HPDE6-E6E7 (cell line): ENCODE results near the gene VAPB.

Experiments used
- DNase-seq: peaks from one replicate; pipeline ENCODE4 v3.0.0; 2011; ENCODE audit warnings: missing footprints; ENCODE audit errors: extremely low spot score

VAPB gene

DNA sequence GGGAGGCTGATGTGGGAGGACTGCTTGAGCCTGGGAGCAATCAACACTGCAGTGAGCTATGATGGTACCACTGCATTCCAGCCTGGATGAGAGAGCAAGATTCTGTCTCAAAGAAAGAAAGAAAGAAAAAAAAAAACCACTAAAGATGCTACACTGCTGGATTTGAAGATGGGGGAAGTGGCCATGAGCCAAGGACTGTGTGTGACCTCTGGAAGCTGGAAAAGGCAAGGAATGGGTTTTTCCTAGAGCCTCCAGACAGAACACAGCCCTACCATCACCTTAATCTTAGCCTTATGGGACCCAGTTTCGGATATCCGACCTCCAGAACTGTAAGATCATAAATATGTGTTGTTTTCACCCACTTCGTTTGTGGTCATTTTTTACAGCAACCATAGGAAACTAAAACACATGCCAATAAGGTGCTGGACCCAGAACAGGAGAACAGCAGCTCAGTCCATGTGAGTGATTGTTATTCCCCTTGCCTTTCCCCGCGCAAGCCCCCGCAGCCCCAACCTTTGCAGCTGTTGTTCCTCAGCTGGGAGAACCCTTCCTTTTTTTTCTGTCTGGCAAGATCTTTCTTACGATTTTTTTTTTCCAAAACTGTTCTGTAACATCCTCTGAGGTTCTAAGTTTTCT, 11.1 kb upstream of the VAPB start:
- no peak for DNase-seq

DNA sequence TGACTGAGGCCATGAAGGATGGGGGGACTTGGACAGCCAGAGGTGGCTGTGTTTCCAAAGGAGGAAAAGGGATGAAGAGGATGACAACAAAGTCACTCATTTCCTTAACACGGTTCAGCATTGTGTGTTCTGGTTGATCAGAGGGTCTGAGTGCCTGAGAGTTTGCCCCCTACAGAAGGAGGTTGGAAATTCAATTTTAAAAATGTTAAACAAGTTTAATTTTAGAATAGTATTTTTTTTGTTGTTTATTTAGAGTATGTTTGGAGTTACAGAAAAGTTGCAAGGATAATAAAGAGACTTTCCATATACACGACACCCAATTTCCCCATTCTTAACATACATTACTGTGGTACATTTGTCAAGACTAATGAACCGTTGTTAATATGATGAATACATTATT, 10.3 kb upstream of the VAPB start:
- no peak for DNase-seq

- no peak for DNase-seq
These were observed 7.4 kb upstream of the VAPB start for GRCh38 chr20:58381627-58382026.

DNA sequence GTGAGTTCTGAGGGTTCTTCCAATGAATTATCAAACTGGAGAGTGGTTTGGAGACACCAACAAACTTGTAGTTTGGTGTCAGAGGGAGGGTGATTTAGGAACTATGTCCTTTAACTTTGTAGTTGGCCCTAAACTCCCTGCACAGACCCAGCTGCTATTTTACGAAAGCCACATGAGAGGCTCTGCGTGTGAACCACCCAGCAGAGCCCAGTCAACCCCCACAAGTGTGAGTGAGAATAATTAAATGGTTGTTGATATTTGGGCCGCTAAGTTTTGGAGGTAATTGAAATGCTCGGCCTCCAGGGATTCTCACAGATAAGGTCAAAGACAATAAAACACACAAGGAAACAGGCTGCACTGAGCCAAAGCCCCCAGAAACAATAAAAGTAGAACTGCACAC, 6.9 kb upstream of the VAPB start:
- DNase-seq = no peak

DNA sequence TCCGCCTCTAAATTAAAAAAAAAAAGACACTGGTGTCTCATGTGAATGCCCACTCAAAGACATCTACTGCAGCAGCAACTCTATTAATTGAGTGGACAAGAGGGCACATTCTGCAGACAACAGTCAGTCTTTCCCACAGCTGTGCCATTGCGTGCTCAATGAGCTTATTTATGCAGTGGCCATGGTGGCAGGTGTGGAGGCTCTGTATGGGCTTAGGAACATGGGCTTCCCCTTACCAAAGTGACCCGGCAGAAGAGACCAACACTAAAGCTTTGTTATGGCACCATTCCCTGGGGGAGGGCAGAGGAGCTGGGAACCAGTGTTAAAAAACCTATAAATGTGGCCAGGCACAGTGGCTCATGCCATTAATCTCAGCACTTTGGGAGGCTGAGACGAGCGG, 4.2 kb upstream of the VAPB start:
- DNase-seq = no peak

DNA sequence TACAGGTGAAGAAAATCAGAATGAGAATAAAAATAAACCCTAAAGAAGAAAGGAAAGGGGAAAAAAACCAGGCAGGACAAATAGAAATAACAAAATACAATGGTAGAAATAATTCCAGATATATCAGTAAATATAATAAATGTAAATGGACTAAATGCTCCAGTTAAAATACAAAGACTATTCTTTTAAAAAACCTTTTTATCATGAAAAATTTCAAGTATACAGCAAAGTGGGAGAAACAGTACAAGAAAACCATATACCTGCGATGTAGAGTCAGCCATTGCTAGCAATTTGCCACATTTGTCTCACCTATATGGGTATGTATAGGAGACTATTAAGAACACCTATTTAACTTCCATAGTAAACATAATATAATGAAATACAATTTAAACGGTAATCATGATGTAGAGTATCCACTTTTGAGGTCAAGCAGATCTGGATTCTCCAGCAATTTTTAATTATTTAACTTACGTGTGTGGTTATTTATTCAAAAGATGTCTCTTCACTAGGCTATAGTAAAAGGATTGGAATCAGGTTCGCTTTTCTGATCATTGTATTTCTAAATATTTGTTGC, 914 bp upstream of the VAPB start:
- no peak for DNase-seq

DNA sequence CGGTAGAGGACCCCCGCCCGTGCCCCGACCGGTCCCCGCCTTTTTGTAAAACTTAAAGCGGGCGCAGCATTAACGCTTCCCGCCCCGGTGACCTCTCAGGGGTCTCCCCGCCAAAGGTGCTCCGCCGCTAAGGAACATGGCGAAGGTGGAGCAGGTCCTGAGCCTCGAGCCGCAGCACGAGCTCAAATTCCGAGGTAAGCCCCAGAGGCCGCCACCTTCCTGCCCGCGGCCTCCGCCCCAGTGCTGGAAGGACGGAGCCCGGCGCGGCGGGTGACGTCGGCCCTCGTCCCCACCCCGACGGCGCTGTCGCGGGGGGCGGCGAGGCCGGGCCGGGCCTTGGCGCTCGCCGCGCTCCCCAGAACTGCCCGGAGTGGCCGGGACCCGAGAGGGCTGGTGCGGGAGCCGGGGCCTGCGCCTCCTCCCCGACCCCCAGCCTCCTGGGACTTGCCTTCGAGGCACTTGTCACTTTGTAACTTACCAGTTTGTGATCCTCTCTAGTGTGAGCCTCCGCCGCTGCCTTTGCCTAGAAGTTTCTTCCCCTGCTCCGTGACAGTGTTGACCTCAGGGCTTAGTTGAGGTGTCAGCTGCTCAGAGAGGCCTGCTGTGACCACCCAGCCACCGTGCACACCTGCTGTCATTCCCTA, 417 bp downstream of the VAPB start:
- peak; percentile 64 for DNase-seq

GRCh38 chr20:58389968-58390658, 1.1 kb downstream of the VAPB start:
- DNase-seq = no peak

DNA sequence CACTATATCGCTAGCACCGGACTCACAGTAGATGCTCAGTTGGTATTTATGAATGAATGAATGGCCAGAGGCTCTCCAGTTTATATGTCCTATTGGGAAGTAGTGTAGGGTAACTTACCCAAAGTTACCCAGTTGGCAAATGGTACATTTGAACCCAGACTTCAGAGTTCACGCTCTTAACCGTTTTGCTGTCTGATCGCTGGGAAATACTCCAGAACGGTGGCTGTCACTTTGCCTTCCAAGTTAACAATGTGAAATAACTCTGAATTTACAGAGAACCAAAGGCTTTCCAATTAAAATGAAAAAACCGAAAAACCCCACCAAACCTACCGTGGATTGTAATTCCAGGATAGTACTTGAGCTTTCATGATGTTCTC, 1.6 kb downstream of the VAPB start:
- DNase-seq = no peak

DNA sequence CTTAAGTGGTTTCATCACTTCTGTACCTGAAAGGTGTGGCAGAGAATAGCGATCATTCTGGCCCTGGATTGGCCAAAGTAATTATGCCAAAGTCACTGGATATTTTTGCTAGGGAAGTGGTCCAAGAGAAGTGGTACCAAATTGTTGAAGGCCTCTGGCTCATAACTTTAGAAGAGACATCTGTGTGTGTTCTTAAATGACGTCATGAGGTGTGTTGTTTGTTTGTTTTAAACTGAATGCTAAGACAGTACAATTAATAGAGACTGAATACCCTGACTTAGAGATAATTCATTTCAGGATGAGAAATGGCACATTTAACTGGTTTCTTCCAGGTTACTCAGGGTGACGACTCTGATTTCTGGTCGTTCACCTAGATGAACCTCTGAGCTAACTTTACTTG, 3.3 kb downstream of the VAPB start:
- DNase-seq = no peak

GRCh38 chr20:58393299-58393698, 4.3 kb downstream of the VAPB start:
- DNase-seq = no peak

GRCh38 chr20:58394801-58395200, 5.8 kb downstream of the VAPB start:
- DNase-seq = no peak

DNA sequence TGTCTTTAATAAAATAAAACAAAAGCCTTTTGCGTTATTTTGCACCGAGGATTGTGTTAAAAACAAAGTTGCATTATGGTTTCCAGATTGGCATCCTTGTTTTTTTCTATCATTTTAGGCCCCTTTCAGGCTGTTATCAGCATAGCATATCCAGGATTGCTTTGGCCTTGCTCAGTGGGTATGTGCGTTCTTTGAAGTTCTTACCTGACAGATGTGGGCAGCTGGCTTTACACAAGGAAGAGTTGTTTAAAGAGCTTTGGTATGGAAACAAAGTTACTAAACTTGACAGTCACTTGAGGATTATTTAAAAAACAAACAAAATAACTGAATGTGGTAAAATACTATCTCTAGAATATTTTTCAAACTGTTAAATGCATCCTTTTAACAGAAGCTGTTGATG, 6.6 kb downstream of the VAPB start:
- no peak for DNase-seq

DNA sequence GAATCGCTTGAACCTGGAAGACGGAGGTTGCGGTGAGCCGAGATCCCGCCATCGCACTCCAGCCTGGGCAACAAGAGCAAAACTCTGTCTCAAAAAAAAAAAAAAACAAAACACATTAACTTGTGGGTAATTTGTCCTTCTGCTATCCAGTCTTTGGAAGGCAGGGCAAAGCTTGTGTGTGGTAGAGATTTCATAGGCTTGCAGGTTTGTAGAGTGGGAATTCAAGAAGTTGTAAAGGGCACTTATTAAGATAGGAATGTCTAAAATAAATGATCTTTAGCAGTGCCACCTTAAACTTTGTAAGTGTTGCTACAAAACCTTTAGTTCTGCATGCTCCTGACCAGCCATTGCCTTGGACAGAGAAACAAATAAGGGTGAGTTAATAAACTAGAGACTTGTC, 8.4 kb downstream of the VAPB start:
- no peak for DNase-seq

DNA sequence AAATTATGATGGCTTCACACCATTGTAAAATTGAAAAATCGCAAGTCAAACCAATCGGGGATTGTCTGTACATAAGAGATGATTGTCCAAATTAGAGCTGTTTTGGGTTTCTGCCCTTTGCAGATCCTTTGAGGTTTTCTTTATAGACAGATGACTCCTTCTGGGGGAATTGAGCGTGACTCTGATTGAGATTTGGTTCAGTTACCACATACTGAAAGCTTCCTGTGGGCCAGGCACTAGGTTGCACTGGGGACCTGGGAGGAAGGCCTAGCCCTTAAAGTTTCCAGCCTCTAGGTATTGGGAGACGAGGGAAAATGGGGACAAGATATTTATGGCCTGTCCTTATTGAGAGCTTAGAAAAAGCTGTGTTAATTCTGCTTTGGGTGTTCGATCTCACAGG, 9.2 kb downstream of the VAPB start:
- no peak for DNase-seq

GRCh38 chr20:58399926-58400325, 10.9 kb downstream of the VAPB start:
- no peak for DNase-seq

- no peak for DNase-seq
These were observed 12.1 kb downstream of the VAPB start for GRCh38 chr20:58401162-58401561.

- no peak for DNase-seq
These were observed 13.3 kb downstream of the VAPB start for GRCh38 chr20:58402305-58402704.

DNA sequence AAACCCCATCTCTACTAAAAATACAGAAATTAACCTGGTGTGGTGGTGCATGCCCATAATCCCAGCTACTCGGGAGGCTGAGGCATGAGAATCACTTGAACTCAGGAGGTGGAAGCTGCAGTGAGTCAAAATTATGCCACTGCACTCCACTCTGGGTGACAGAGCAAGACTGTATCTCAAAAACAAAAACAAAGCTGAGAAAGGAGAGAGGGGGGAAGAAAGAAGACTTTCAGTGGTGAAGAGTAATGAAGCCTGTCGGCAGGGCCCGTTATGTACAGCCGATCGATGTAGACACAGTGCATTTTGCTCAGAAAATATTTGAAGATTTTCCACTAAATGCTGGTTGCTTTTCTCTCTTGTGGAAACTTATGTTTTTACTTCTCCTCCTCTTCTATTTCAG, 13.8 kb downstream of the VAPB start:
- DNase-seq = no peak

GRCh38 chr20:58403272-58403671, 14.2 kb downstream of the VAPB start:
- DNase-seq = no peak

GRCh38 chr20:58405504-58406291, 16.7 kb downstream of the VAPB start:
- no peak for DNase-seq

DNA sequence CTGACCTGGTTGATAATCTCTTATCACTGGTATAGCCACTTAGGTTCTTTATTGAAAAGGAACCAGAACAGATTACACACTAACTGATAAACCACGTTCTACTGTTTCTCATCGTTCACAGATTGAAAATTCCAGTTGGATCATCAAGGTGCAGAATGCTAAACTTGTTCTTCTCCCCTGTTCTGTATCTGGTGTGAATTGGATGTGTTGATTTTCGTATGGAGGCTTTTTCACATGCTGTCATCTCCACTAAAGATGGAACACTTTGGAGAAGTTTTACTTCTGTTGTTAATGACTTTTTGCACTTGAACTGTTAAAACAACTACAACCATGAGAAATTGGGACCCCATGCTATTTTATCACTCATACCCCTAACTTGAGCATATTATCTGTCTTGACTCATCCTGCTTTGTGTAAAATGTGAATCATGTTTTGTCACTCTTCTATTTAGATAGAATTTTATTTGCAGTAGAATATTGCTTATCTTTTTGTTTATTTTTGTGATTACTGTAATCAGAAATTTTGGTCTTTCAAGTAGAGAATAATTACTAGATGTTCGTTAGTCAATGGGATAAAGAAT, 17.5 kb downstream of the VAPB start:
- no peak for DNase-seq
